ACC112 (cell line): Measurements from ENCODE around the gene TMTC2.
A peak's percentile ranks its signal among the peaks of the same experiment; 100 is the strongest.

Experiments used
- H2AFZ ChIP-seq: fragments of 200-600 bp; sonication (generic); one replicate; pipeline ENCODE4 v1.6.0; 2017; ENCODE audit warnings: antibody characterized with exemption, low read length; ENCODE audit not compliant: unreplicated experiment
- H3K27ac ChIP-seq: fragments of 200-600 bp; sonication (generic); 2 replicates; pipeline ENCODE4 v1.5.1; 2014; ENCODE audit warnings: low read depth, mild to moderate bottlenecking, antibody characterized with exemption, low read length, moderate library complexity
- H3K27me3 ChIP-seq: fragments of 200-600 bp; sonication (generic); 2 replicates; pipeline ENCODE4 v1.6.1; 2014; ENCODE audit warnings: mild to moderate bottlenecking, antibody characterized with exemption, low read length, moderate library complexity, mixed read lengths; ENCODE audit not compliant: insufficient read depth
- H3K36me3 ChIP-seq: fragments of 200-600 bp; sonication (generic); 2 replicates; pipeline ENCODE4 v1.6.1; 2016; ENCODE audit warnings: mild to moderate bottlenecking, antibody characterized with exemption, low read length, moderate library complexity, mixed read lengths; ENCODE audit not compliant: insufficient read depth
- H3K4me1 ChIP-seq: fragments of 200-600 bp; sonication (generic); one replicate; pipeline ENCODE4 v1.6.1; 2016; ENCODE audit warnings: low read length, mixed read lengths; ENCODE audit not compliant: insufficient read depth, unreplicated experiment, control insufficient read depth
- H3K4me3 ChIP-seq: fragments of 200-600 bp; sonication (generic); 2 replicates; pipeline ENCODE4 v1.5.1; 2014; ENCODE audit warnings: mild to moderate bottlenecking, low read depth, low read length
- H3K79me2 ChIP-seq: fragments of 200-600 bp; sonication (generic); one replicate; pipeline ENCODE4 v1.6.0; 2016; ENCODE audit warnings: low read length; ENCODE audit not compliant: control insufficient read depth, unreplicated experiment, insufficient read depth

TMTC2 gene

DNA sequence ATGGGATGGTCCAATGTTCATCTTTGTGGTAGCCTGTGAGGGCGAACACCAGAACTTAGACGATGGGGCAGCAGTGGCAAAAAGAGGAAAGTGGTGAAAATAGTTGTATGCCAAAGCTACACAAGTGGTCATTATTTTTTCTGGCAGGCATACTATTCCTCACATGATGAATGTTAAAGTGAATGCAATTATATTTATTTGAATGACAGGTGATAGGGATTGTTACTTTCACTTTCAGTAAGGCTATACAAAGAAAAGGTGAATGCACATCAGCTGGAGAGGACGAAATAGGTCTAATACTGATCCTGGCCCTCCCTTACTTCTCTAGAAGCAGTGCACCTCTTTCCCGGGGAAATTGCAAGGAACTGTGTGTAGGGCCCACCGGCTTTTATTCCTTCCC is 470.1 kb downstream of the TMTC2 start:
- peak overlapping the region; percentile 61 for H3K4me3 ChIP-seq
- H2AFZ ChIP-seq = no peak overlapping the region
- no peaks in the 10 kb centered on the region for H3K27me3 ChIP-seq
- no peak overlapping the region for H3K27ac ChIP-seq
- H3K36me3 ChIP-seq = no peaks in the 10 kb centered on the region
- no peaks in the 10 kb centered on the region for H3K4me1 ChIP-seq
- H3K79me2 ChIP-seq = no peaks in the 10 kb centered on the region

GRCh38 chr12:83157604-83158003 is 470.9 kb downstream of the TMTC2 start:
- Histone ChIP-seq H3K27me3 (no peaks in the 10 kb centered on the region), H3K36me3 (no peaks in the 10 kb centered on the region), H3K79me2 (no peaks in the 10 kb centered on the region), H2AFZ (peak overlapping the region; percentile 73), H3K27ac (no peak overlapping the region), H3K4me3 (no peak overlapping the region), H3K4me1 (no peaks in the 10 kb centered on the region)

GRCh38 chr12:83158613-83159207 is 472.0 kb downstream of the TMTC2 start:
- no peaks in the 10 kb centered on the region for H3K4me1 ChIP-seq
- no peak overlapping the region for H2AFZ ChIP-seq
- H3K4me3 ChIP-seq = no peak overlapping the region
- H3K36me3 ChIP-seq = no peaks in the 10 kb centered on the region
- H3K79me2 ChIP-seq = no peaks in the 10 kb centered on the region
- no peak overlapping the region for H3K27ac ChIP-seq
- H3K27me3 ChIP-seq = no peaks in the 10 kb centered on the region

- Histone ChIP-seq H3K4me1 (no peaks in the 10 kb centered on the region), H3K36me3 (no peaks in the 10 kb centered on the region), H2AFZ (no peak overlapping the region), H3K79me2 (no peaks in the 10 kb centered on the region), H3K4me3 (no peak overlapping the region), H3K27ac (no peak overlapping the region), H3K27me3 (no peaks in the 10 kb centered on the region)
Observed at GRCh38 chr12:83161456-83161855, 474.8 kb downstream of the TMTC2 start.

DNA sequence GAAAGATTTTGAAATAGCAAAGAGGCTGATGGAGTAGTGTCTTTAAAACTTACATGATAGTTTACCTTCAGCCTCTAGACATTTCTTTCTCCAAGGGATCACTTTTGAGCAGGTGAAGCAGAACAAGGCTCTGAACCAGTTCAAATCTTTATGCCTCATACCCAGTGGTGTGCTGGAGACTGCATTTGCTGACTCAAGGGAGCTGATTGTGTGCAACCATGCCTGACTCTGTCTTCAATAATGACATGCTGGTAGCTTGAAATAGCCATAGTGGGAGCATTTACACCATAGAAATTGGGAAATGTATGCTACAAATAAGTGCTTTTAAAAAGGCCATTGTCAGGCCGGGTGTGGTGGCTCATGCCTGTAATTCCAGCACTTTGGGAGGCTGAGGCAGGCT is 482.0 kb downstream of the TMTC2 start:
- Histone ChIP-seq H3K4me1 (no peaks in the 10 kb centered on the region), H3K27ac (no peak overlapping the region), H2AFZ (no peak overlapping the region), H3K36me3 (no peaks in the 10 kb centered on the region), H3K27me3 (no peaks in the 10 kb centered on the region), H3K79me2 (no peaks in the 10 kb centered on the region), H3K4me3 (no peak overlapping the region)

- H3K4me3 ChIP-seq = no peak overlapping the region
Observed at GRCh38 chr12:83172441-83172840, 485.7 kb downstream of the TMTC2 start.

DNA sequence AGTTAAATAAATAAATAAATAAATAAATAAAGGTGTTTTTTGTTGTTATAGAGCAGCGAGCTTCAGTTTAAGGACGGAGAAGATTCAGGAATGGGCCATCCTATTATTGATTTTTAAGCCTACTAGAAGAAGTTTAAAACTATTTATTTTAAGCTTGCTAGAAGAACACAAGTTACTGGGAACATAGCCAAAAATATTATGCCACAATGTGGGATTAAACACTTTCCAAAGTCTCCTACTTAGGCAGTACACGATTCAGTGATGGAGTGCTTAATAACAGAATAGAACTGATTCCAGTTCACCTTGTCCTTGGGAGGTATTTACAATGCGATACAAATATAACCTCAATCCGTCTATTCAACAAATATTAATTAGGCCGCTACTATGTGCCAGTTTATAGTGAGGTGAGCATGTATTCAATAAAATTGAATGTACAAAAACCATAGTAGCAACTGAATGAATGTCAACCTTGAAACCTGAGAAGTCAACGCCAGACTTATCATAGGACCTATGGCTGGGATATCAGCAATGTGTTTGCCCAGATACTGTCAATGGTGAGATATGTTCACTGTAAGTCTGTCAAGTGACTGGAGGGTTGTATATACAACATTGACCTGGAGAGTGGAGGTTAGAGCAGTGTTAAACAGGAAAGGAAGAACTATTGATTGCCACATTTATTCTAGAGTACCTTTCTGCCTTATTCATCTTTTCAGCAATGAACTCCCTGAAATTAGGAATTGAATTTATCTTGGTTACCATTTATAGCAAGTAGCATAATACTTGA is 486.4 kb downstream of the TMTC2 start:
- Histone ChIP-seq H3K36me3 (no peaks in the 10 kb centered on the region), H3K27ac (no peak overlapping the region)

More at GRCh38 chr12:83172441-83172840, 485.7 kb downstream of the TMTC2 start:
- H3K79me2 ChIP-seq = no peaks in the 10 kb centered on the region
- H3K4me1 ChIP-seq = no peaks in the 10 kb centered on the region
- H3K36me3 ChIP-seq = no peaks in the 10 kb centered on the region
- H3K27me3 ChIP-seq = no peaks in the 10 kb centered on the region
- no peak overlapping the region for H2AFZ ChIP-seq
- H3K27ac ChIP-seq = no peak overlapping the region

DNA sequence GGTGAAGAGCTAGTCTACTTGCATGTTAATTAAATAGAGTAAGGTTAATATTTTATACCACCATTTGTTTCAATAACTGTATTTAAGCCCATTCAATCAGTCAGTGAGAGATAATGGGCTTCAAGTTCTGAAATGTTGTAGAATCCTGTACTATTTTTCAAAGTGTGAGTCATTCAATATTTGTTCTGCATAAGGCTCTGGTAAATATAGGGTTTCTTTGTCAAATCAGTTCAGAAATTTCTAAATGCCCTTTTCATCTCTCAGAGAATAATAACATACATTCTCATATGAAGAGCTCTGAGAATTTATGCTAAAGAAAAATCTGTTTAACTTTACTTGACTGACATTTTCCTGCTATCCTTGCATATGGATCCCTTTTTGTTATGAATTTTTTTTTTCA is 493.3 kb downstream of the TMTC2 start:
- no peaks in the 10 kb centered on the region for H3K79me2 ChIP-seq
- H3K4me3 ChIP-seq = no peak overlapping the region
- H3K4me1 ChIP-seq = no peaks in the 10 kb centered on the region
- H3K27me3 ChIP-seq = no peaks in the 10 kb centered on the region
- H2AFZ ChIP-seq = no peak overlapping the region
- H3K36me3 ChIP-seq = no peaks in the 10 kb centered on the region
- no peak overlapping the region for H3K27ac ChIP-seq

More for the DNA sequence above, 486.4 kb downstream of the TMTC2 start:
- Histone ChIP-seq H3K4me3 (no peak overlapping the region), H3K27me3 (no peaks in the 10 kb centered on the region), H2AFZ (no peak overlapping the region), H3K4me1 (no peaks in the 10 kb centered on the region), H3K79me2 (no peaks in the 10 kb centered on the region)

DNA sequence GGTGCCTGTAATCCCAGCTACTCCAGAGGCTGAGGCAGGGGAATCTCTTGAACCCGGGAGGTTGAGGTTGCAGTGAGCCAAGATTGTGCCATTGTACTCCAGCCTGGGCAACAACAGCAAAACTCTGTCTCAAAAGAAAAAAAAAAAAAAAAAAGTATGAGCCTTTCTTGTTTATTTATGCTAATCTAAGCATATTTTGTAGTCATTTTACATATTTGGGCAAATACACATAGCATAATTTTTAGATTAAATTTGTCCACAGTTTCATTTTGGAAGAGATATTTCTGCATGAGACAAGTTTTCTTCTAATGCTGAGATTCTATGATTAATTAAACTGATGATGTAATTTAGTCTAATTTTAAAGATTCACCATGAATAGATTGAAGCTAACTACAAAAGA is 494.4 kb downstream of the TMTC2 start:
- H3K79me2 ChIP-seq = no peaks in the 10 kb centered on the region
- no peaks in the 10 kb centered on the region for H3K36me3 ChIP-seq
- H2AFZ ChIP-seq = no peak overlapping the region
- H3K27ac ChIP-seq = no peak overlapping the region
- H3K27me3 ChIP-seq = no peaks in the 10 kb centered on the region
- no peak overlapping the region for H3K4me3 ChIP-seq
- H3K4me1 ChIP-seq = no peaks in the 10 kb centered on the region

DNA sequence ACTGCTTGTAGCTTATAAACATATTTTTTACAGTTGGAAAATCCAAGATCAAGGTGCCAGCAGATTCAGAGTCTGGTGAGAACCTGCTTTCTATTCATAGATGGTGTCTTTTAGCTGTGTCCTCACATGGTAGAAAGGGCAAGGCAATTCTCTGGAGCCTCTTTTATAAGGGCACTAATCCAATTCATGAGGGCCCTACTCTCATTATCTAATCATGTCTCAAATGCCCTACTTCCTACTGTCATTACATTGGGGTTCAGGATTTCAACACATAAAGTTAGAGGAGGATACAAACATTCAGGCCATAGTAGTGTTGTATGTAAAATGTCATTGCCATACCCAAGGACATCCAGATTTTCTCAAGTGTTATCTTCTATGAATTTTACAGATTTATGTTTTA is 496.4 kb downstream of the TMTC2 start:
- Histone ChIP-seq H2AFZ (no peak overlapping the region), H3K27me3 (no peaks in the 10 kb centered on the region), H3K4me1 (no peaks in the 10 kb centered on the region), H3K4me3 (no peak overlapping the region), H3K36me3 (no peaks in the 10 kb centered on the region), H3K79me2 (no peaks in the 10 kb centered on the region), H3K27ac (no peak overlapping the region)
